H9 (cell line): Measurements from ENCODE around the gene LPAR1. TPM values are rescaled to one million over a fixed set of nuclear protein-coding genes. Genes with fewer than 3 reads are reported as not detected.
A peak's percentile ranks its signal among the peaks of the same experiment; 100 is the strongest.
"Not testable (repeated sequence)": the region's sequence is repeated elsewhere in the genome, so short reads cannot be mapped to it uniquely, and the experiment has no call there.

Source experiments
- DNase-seq: peaks from one replicate; pipeline ENCODE4 v3.0.0-alpha.2; 2017
- H2AFZ ChIP-seq: one replicate; pipeline ENCODE4 v1.6.1; 2013; ENCODE audit warnings: mild to moderate bottlenecking, low read length, control low read depth, moderate library complexity
- H2AK5ac ChIP-seq: 2 replicates; pipeline ENCODE4 v1.6.1; 2013; ENCODE audit warnings: low read length, control low read depth, mixed read lengths; ENCODE audit not compliant: insufficient read length
- H2BK120ac ChIP-seq: one replicate; pipeline ENCODE4 v1.6.1; 2013; ENCODE audit warnings: low read depth, mild to moderate bottlenecking, low read length, control low read depth, inconsistent platforms; ENCODE audit not compliant: poor library complexity, severe bottlenecking
- H2BK12ac ChIP-seq: 2 replicates; pipeline ENCODE4 v1.6.1; 2013; ENCODE audit warnings: low read length, control low read depth, mixed read lengths, low read depth; ENCODE audit not compliant: insufficient read length
- H2BK15ac ChIP-seq: 2 replicates; pipeline ENCODE4 v1.6.1; 2013; ENCODE audit warnings: low read depth, low read length, control low read depth
- H2BK20ac ChIP-seq: one replicate; pipeline ENCODE4 v1.6.1; 2013; ENCODE audit warnings: low read depth, mild to moderate bottlenecking, low read length, control low read depth, inconsistent platforms; ENCODE audit not compliant: poor library complexity, severe bottlenecking
- H2BK5ac ChIP-seq: 2 replicates; pipeline ENCODE4 v1.6.1; 2013; ENCODE audit warnings: low read length, control low read depth, mixed read lengths; ENCODE audit not compliant: insufficient read length
- H3K14ac ChIP-seq: 2 replicates; pipeline ENCODE4 v1.6.1; 2013; ENCODE audit warnings: low read length, control low read depth; ENCODE audit not compliant: insufficient read depth
- H3K18ac ChIP-seq: 2 replicates; pipeline ENCODE4 v1.6.1; 2013; ENCODE audit warnings: low read depth, mild to moderate bottlenecking, mixed read lengths, low read length, control low read depth; ENCODE audit not compliant: insufficient read length
- H3K23ac ChIP-seq: 2 replicates; pipeline ENCODE4 v1.6.1; 2013; ENCODE audit warnings: low read length, control low read depth, mixed read lengths, low read depth; ENCODE audit not compliant: insufficient read length
- H3K23me2 ChIP-seq: 2 replicates; pipeline ENCODE4 v1.6.1; 2013; ENCODE audit warnings: low read depth, mild to moderate bottlenecking, mixed read lengths, low read length, control low read depth; ENCODE audit not compliant: insufficient read length, poor library complexity, severe bottlenecking
- H3K27ac ChIP-seq: 2 replicates; pipeline ENCODE4 v1.5.1; 2013; ENCODE audit warnings: low read length, control low read depth, mixed read lengths, low read depth; ENCODE audit not compliant: insufficient read length
- H3K27me3 ChIP-seq: 2 replicates; pipeline ENCODE4 v1.6.1; 2013; ENCODE audit warnings: low read length, control low read depth, inconsistent platforms; ENCODE audit not compliant: insufficient read depth
- H3K4ac ChIP-seq: 2 replicates; pipeline ENCODE4 v1.6.1; 2013; ENCODE audit warnings: low read depth, mild to moderate bottlenecking, control low read depth, inconsistent platforms, low read length, moderate library complexity
- H3K4me1 ChIP-seq: 2 replicates; pipeline ENCODE4 v1.6.1; 2013; ENCODE audit warnings: low read length, control low read depth, inconsistent platforms; ENCODE audit not compliant: insufficient read depth
- H3K4me2 ChIP-seq: 2 replicates; pipeline ENCODE4 v1.6.1; 2013; ENCODE audit warnings: low read length, control low read depth, mixed read lengths; ENCODE audit not compliant: insufficient read length, insufficient read depth
- H3K56ac ChIP-seq: 2 replicates; pipeline ENCODE4 v1.6.1; 2013; ENCODE audit warnings: low read depth, mild to moderate bottlenecking, mixed read lengths, low read length, control low read depth; ENCODE audit not compliant: insufficient read length
- H3K79me1 ChIP-seq: 2 replicates; pipeline ENCODE4 v1.6.1; 2013; ENCODE audit warnings: low read depth, mild to moderate bottlenecking, moderate library complexity, low read length, control low read depth, inconsistent platforms; ENCODE audit not compliant: insufficient read depth, poor library complexity, severe bottlenecking
- H3K79me2 ChIP-seq: 2 replicates; pipeline ENCODE4 v1.6.1; 2013; ENCODE audit warnings: low read length, control low read depth, inconsistent platforms; ENCODE audit not compliant: insufficient read depth
- H3K9ac ChIP-seq: 2 replicates; pipeline ENCODE4 v1.6.1; 2013; ENCODE audit warnings: low read length, control low read depth, mixed read lengths; ENCODE audit not compliant: insufficient read length; ENCODE audit errors: extremely low read depth
- H3K9me3 ChIP-seq: one replicate; pipeline ENCODE4 v1.6.1; 2013; ENCODE audit warnings: low read depth, low read length, inconsistent platforms; ENCODE audit not compliant: control insufficient read depth
- H3T11ph ChIP-seq: one replicate; pipeline ENCODE4 v1.6.1; 2013; ENCODE audit warnings: mild to moderate bottlenecking, low read length, control low read depth, inconsistent platforms
- H4K20me1 ChIP-seq: one replicate; pipeline ENCODE4 v1.6.1; 2013; ENCODE audit not compliant: control insufficient read depth, insufficient read length, insufficient read depth
- H4K5ac ChIP-seq: 2 replicates; pipeline ENCODE4 v1.6.1; 2013; ENCODE audit warnings: low read depth, mild to moderate bottlenecking, mixed read lengths, low read length, control low read depth; ENCODE audit not compliant: insufficient read length
- H4K8ac ChIP-seq: replicated peaks from 2 replicates; pipeline ENCODE4 v1.6.1; 2013; ENCODE audit warnings: low read length, control low read depth, mixed read lengths, low read depth; ENCODE audit not compliant: insufficient read length
- H4K91ac ChIP-seq: 2 replicates; pipeline ENCODE4 v1.6.1; 2013; ENCODE audit warnings: low read depth, mild to moderate bottlenecking, moderate library complexity, mixed read lengths, low read length, control low read depth; ENCODE audit not compliant: insufficient read length
- H3K27ac Mint-ChIP-seq, 3 experiments: 2 replicates in 2 of 3; 3 replicates in 1 of 3; pipeline ENCODE4 v1.8.0; 2020 to 2021; ENCODE audit warnings: mixed read lengths in 3 of 3, mild to moderate bottlenecking in 1 of 3, moderate library complexity in 1 of 3
- H3K27me3 Mint-ChIP-seq: 2 replicates; pipeline ENCODE4 v1.8.0; 2021; ENCODE audit warnings: low read depth, mild to moderate bottlenecking, moderate library complexity, mixed read lengths
- H3K36me3 Mint-ChIP-seq, 3 experiments: 2 replicates in 2 of 3; 3 replicates in 1 of 3; pipeline ENCODE4 v1.8.0; 2020 to 2021; ENCODE audit warnings: low read depth in 3 of 3, mixed read lengths in 3 of 3; ENCODE audit not compliant: insufficient read depth in 1 of 3
- H3K4me1 Mint-ChIP-seq, 2 experiments: 2 replicates each; pipeline ENCODE4 v1.8.0; 2020; ENCODE audit warnings: mixed read lengths in 2 of 2
- H3K4me3 Mint-ChIP-seq, 2 experiments: 2 replicates in 1 of 2; 3 replicates in 1 of 2; pipeline ENCODE4 v1.8.0; 2020 to 2021; ENCODE audit warnings: mild to moderate bottlenecking in 2 of 2, mixed read lengths in 2 of 2, moderate library complexity in 1 of 2
- H3K9me3 Mint-ChIP-seq, 2 experiments: 2 replicates in 1 of 2; 3 replicates in 1 of 2; pipeline ENCODE4 v1.8.0; 2020; ENCODE audit warnings: mild to moderate bottlenecking in 2 of 2, mixed read lengths in 2 of 2, moderate library complexity in 1 of 2
- CTCF ChIP-seq: fragments of 200-600 bp; sonication (generic); conservative IDR thresholded peaks from 3 replicates; pipeline ENCODE4 v1.8.0; 2021; ENCODE audit warnings: antibody characterized with exemption, mild to moderate bottlenecking
- WGBS: extraction: QIAGEN DNeasy Blood & Tissue Kit; methylation state at CpG from one replicate; pipeline ENCODE4 v1.1.7; 2013; ENCODE audit warnings: missing lambda C conversion rate, low lambda C conversion rate, mixed read lengths; ENCODE audit not compliant: insufficient read length; ENCODE audit errors: extremely low coverage; 5-methylcytosine and 5-hydroxymethylcytosine counted together
- total RNA-seq: library from RNA; stranded (reverse); gene quantifications from 2 replicates; pipeline ENCODE4 v1.2.1, GENCODE V29; 2021

Gene LPAR1
- total RNA-seq, 1 experiment from 2014 or later, result 1.3 TPM

DNA sequence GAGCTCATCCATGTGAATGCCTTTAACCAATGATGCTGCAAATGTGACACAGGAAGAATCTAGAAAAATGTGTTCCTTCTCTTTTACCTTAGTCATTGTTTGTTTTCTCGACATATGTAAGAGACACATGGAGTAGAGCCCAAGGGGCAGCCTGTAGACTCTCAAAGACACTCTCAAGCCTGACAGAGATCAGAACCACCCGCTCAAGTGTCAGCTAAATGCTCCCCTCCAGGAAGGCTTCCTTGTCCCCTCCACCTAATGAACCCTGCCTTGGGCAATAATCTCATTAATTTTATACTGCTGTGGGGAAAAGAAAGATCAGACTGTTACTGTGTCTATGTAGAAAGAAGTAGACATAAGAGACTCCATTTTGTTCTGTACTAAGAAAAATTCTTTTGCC is 212.3 kb downstream of the LPAR1 start:
- H2BK15ac ChIP-seq, result no peak overlapping the region
- Mint-ChIP-seq H3K27ac (peak overlapping the region in 2 of 3 experiments; percentile 7 to 78; a peak in 2 of 7 replicates), H3K9me3 (peaks cover 9 to 13% of the 10 kb centered on the region in 2 experiments), H3K4me1 (peaks cover 15 to 20% of the 10 kb centered on the region in 2 experiments), H3K4me3 (no peak overlapping the region), H3K36me3 (peaks cover 0 to 7% (median 7%) of the 10 kb centered on the region in 3 experiments; a peak in 4 of 7 replicates), H3K27me3 (peaks cover 2% of the 10 kb centered on the region; the same call in 1 of the 2 replicates)
- no peak overlapping the region for H3K27ac ChIP-seq
- H3K27me3 ChIP-seq, result no peaks in the 10 kb centered on the region
- TF ChIP-seq CTCF, result no peak
- no peak overlapping the region for H3K14ac ChIP-seq
- H2AFZ ChIP-seq, result no peak overlapping the region
- H3K79me1 ChIP-seq, result no peaks in the 10 kb centered on the region
- H3K23ac ChIP-seq, result no peak overlapping the region
- no peaks in the 10 kb centered on the region for H3K79me2 ChIP-seq
- H2BK120ac ChIP-seq, result no peak overlapping the region
- H3K4me2 ChIP-seq, result no peak overlapping the region
- no peak overlapping the region for H3T11ph ChIP-seq
- H3K4me1 ChIP-seq, result no peaks in the 10 kb centered on the region; the same call in 1 of the 2 replicates
- no peaks in the 10 kb centered on the region for H3K9me3 ChIP-seq
- no peak overlapping the region for H3K4ac ChIP-seq
- H2BK20ac ChIP-seq, result no peak overlapping the region
- H4K91ac ChIP-seq, result no peak overlapping the region
- no peak overlapping the region for H3K56ac ChIP-seq
- no peak overlapping the region for H4K8ac ChIP-seq
- no peak overlapping the region for H2AK5ac ChIP-seq
- H2BK5ac ChIP-seq, result no peak overlapping the region
- H3K23me2 ChIP-seq, result no peaks in the 10 kb centered on the region
- H4K20me1 ChIP-seq, result no peaks in the 10 kb centered on the region
- no peak overlapping the region for H3K18ac ChIP-seq
- no peak overlapping the region for H4K5ac ChIP-seq
- H3K9ac ChIP-seq, result no peak overlapping the region
- H2BK12ac ChIP-seq, result no peak overlapping the region
- WGBS, result no CpG with 5 or more reads among the region's 2 CpGs
- DNase-seq, result no peak

GRCh38 chr9:110825129-110825528 is 213.1 kb downstream of the LPAR1 start:
- H3K27me3 ChIP-seq, H3K14ac ChIP-seq, H2BK120ac ChIP-seq, H2BK12ac ChIP-seq, H4K5ac ChIP-seq, H3K56ac ChIP-seq, H4K91ac ChIP-seq, H3K27me3 Mint-ChIP-seq, H3K9ac ChIP-seq, H3K79me1 ChIP-seq, H3K27ac Mint-ChIP-seq, H3K4me1 ChIP-seq, H2BK5ac ChIP-seq, H2BK15ac ChIP-seq, H3K36me3 Mint-ChIP-seq, H2AFZ ChIP-seq, H3K23me2 ChIP-seq, H3K27ac ChIP-seq, H2AK5ac ChIP-seq, H2BK20ac ChIP-seq, H3K23ac ChIP-seq, H3K79me2 ChIP-seq, H4K20me1 ChIP-seq, DNase-seq, H3T11ph ChIP-seq, H3K4me3 Mint-ChIP-seq, H3K4ac ChIP-seq, H3K9me3 ChIP-seq, H3K18ac ChIP-seq, H3K4me2 ChIP-seq, H4K8ac ChIP-seq: not testable (repeated sequence)
- Mint-ChIP-seq H3K4me1 (peaks cover 15 to 20% of the 10 kb centered on the region in 2 experiments), H3K9me3 (peaks cover 9 to 13% of the 10 kb centered on the region in 2 experiments)
